Breast epithelium (tissue), 4 donors: Measurements from ENCODE around the gene CNTN5. TPM values are rescaled to one million over a fixed set of nuclear protein-coding genes. Genes with fewer than 3 reads are reported as not detected.

Experiments
- DNase-seq, 2 donors: peaks; one replicate each; pipeline ENCODE4 v3.0.0-alpha.2; 2019; ENCODE audit warnings: low spot score in 2 of 2
- H3K27ac ChIP-seq, 2 donors: fragments of 200-600 bp; sonication (generic) in 1 of 2; one replicate each; pipeline ENCODE4 v1.5.1; 2016 to 2019; ENCODE audit warnings: mild to moderate bottlenecking in 1 of 2
- H3K27me3 ChIP-seq, 2 donors: fragments of 200-600 bp; sonication (generic) in 1 of 2; one replicate each; pipeline versions ENCODE4 v1.5.1 to v1.6.0; 2017 to 2019; ENCODE audit warnings: control low read depth in 1 of 2, mild to moderate bottlenecking in 1 of 2
- H3K36me3 ChIP-seq: fragments of 200-600 bp; one replicate; pipeline ENCODE4 v1.5.1; 2019
- H3K4me1 ChIP-seq, 2 donors: fragments of 200-600 bp; sonication (generic); one replicate each; pipeline ENCODE4 v1.5.1; 2016 to 2019; ENCODE audit warnings: control low read depth in 1 of 2
- H3K4me3 ChIP-seq, 3 donors: fragments of 200-600 bp; sonication (generic); 1 replicate in 2 of 3; 2 replicates in 1 of 3; pipeline ENCODE4 v1.5.1; 2016 to 2019; ENCODE audit warnings: mild to moderate bottlenecking in 3 of 3, moderate library complexity in 2 of 3
- H3K9me3 ChIP-seq, 2 donors: fragments of 200-600 bp; sonication (generic) in 1 of 2; one replicate each; pipeline ENCODE4 v1.5.1; 2016 to 2019; ENCODE audit warnings: control low read depth in 1 of 2
- POLR2A ChIP-seq: fragments of 450-650 bp; IDR thresholded peaks from one replicate; pipeline ENCODE4 v1.6.1; 2016; ENCODE audit warnings: antibody characterized with exemption, mild to moderate bottlenecking, moderate library complexity
- POLR2AphosphoS5 ChIP-seq, 3 donors: sonication (generic); formaldehyde crosslinking; IDR thresholded peaks; one replicate each; pipeline ENCODE4 v1.6.1; 2017; ENCODE audit warnings: antibody characterized with exemption in 3 of 3
- intact Hi-C: fragments of 100-400 bp; cut with DNase I; formaldehyde crosslinking; loops from one replicate; pipeline ENCODE4 v1.15.1; 2023; ENCODE audit warnings: low total_unique reads
- total RNA-seq, 3 donors: library from RNA; depleted of rRNA; stranded (reverse); fragments of >200 nt; gene quantifications; one replicate each; pipeline ENCODE4 v1.1.0, GENCODE V29; 2016
- TF ChIP-seq, protein P1 (sequence below), 3 donors: fragments of 450-650 bp; IDR thresholded peaks; one replicate each; pipeline ENCODE4 v1.5.1; 2016 to 2017; ENCODE audit warnings: antibody characterized with exemption in 3 of 3, mild to moderate bottlenecking in 3 of 3, moderate library complexity in 3 of 3

Gene CNTN5
- total RNA-seq, 3 donors from 2014 or later, result not detected

DNA sequence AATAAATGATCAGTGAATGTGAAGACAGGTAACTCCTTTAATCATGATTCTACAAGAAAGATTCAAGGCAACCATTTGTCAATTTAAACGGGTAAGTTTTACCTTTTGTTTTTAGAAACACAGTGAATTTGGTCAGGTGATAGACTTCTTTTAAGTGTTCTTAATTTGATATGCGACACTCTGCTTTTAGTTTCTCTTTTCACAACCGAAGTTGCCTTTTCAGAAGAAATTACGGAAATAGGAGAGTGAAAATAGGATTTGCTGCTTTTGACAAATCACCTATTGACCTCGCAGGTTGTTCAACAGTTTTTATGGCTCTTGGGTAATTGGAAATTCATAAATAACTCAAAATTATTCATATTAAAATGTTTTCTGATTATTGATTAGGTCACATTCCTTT lies 142.1 kb downstream of the CNTN5 start:
- Histone ChIP-seq H3K4me3 (no peak overlapping the region), H3K4me1 (no peaks in the 10 kb centered on the region), H3K9me3 (no peaks in the 10 kb centered on the region), H3K27ac (no peak overlapping the region), H3K27me3 (no peaks in the 10 kb centered on the region), H3K36me3 (no peaks in the 10 kb centered on the region)
- no peak for DNase-seq
- intact Hi-C loops, result no loop called here
- TF ChIP-seq, protein P1, sequence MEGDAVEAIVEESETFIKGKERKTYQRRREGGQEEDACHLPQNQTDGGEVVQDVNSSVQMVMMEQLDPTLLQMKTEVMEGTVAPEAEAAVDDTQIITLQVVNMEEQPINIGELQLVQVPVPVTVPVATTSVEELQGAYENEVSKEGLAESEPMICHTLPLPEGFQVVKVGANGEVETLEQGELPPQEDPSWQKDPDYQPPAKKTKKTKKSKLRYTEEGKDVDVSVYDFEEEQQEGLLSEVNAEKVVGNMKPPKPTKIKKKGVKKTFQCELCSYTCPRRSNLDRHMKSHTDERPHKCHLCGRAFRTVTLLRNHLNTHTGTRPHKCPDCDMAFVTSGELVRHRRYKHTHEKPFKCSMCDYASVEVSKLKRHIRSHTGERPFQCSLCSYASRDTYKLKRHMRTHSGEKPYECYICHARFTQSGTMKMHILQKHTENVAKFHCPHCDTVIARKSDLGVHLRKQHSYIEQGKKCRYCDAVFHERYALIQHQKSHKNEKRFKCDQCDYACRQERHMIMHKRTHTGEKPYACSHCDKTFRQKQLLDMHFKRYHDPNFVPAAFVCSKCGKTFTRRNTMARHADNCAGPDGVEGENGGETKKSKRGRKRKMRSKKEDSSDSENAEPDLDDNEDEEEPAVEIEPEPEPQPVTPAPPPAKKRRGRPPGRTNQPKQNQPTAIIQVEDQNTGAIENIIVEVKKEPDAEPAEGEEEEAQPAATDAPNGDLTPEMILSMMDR (IDR thresholded peaks at IDR 0.05), result no peak
- TF ChIP-seq POLR2A (no peak), POLR2AphosphoS5 (IDR thresholded peaks at IDR 0.05) (no peak)

DNA sequence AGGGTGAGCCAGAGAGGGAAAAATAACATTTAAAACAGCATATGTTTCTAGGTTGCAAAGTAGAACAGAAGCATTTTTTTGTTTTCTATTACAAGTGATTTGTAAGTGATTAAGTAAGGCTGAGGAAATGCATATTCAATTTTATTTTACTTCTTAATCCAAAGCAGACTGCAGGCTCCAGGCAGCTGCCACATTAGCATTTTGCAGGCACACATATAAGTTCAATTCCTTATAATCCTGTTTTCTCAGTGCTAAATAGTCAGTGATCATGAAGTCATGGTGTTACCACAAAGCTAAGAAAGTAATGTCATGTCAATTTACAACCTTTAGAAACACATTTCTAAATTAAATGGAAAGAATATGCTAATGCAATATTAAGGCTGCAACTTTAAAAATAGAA lies 149.8 kb downstream of the CNTN5 start:
- no peaks in the 10 kb centered on the region for H3K9me3 ChIP-seq
- H3K27ac ChIP-seq, result no peak overlapping the region
- intact Hi-C loops, result no loop called here
- H3K36me3 ChIP-seq, result no peaks in the 10 kb centered on the region
- TF ChIP-seq POLR2AphosphoS5 (IDR thresholded peaks at IDR 0.05) (no peak), POLR2A (no peak)
- TF ChIP-seq, protein P1 (IDR thresholded peaks at IDR 0.05), result no peak
- DNase-seq, result no peak
- H3K4me1 ChIP-seq, result no peaks in the 10 kb centered on the region
- no peaks in the 10 kb centered on the region for H3K27me3 ChIP-seq
- no peak overlapping the region for H3K4me3 ChIP-seq

DNA sequence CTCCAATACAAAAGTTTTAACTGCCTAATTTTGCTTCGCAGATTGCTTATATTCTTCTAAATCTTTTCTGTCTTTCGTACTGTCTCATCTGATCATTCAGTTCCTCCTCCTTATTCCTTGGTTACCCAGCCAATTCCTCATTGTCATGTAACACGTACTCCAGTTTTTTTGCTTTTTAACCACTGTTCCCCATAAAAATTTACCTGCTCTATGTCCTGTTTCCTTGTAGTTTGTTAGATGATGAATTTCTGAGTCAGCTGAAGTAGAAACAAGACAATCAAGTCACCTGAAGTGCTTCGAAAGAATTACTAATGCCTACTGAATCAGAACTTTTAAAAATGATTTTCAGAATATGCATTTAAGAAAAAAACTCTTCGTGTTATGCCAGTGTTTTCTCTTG lies 150.6 kb downstream of the CNTN5 start:
- TF ChIP-seq, protein P1 (IDR thresholded peaks at IDR 0.05), result no peak
- TF ChIP-seq POLR2A (no peak), POLR2AphosphoS5 (IDR thresholded peaks at IDR 0.05) (no peak)
- Histone ChIP-seq H3K27me3 (no peaks in the 10 kb centered on the region), H3K9me3 (no peaks in the 10 kb centered on the region), H3K36me3 (no peaks in the 10 kb centered on the region), H3K27ac (no peak overlapping the region), H3K4me1 (no peaks in the 10 kb centered on the region), H3K4me3 (no peak overlapping the region)
- DNase-seq, result no peak
- intact Hi-C loops, result no loop called here

DNA sequence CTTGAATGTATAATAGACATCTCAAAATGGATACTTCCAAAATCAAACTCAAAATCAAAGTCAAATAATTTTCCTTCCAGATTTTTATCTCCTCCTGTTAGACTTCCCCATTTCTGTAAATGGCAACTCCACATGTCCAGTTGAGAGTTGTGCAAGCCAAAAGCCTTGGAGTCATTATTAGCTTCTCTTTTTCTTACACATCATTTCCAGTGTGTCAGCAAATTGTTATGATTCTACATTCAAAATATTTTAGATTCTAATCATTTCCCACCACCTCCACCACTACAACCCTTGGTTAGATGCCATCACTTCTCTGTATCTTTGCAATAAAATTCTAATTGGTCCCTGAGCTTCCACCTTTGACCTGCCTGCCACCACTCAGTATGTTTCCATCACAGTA lies 155.7 kb downstream of the CNTN5 start:
- Histone ChIP-seq H3K27ac (no peak overlapping the region), H3K36me3 (no peaks in the 10 kb centered on the region), H3K9me3 (no peaks in the 10 kb centered on the region), H3K27me3 (no peaks in the 10 kb centered on the region), H3K4me1 (no peaks in the 10 kb centered on the region), H3K4me3 (no peak overlapping the region)
- DNase-seq, result no peak
- intact Hi-C loops, result no loop called here
- TF ChIP-seq, protein P1 (IDR thresholded peaks at IDR 0.05), result no peak
- TF ChIP-seq POLR2AphosphoS5 (IDR thresholded peaks at IDR 0.05) (no peak), POLR2A (no peak)

DNA sequence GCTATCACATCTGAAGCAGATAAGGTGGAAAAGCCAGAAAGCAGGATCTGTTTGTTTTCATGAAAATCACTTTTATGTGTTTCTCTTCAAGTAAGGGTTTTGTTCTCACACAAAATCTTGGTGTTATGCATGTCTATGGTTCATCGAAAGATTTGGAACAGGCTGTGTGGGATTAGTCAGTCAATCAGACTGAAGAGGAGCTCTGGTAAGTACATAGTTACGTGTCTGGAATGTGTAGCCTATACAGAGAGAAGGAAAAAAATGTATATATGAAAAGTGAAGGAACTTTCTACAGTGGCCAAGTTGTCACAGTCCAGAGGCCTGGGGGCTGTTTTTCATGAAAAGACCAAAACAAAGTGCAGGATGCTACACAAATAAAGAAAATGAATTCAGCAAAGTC lies 156.7 kb downstream of the CNTN5 start:
- Histone ChIP-seq H3K27me3 (no peaks in the 10 kb centered on the region), H3K9me3 (no peaks in the 10 kb centered on the region), H3K4me3 (no peak overlapping the region), H3K4me1 (no peaks in the 10 kb centered on the region), H3K27ac (no peak overlapping the region), H3K36me3 (no peaks in the 10 kb centered on the region)
- no peak for TF ChIP-seq POLR2AphosphoS5 (IDR thresholded peaks at IDR 0.05)
- intact Hi-C loops, result no loop called here
- DNase-seq, result no peak

DNA sequence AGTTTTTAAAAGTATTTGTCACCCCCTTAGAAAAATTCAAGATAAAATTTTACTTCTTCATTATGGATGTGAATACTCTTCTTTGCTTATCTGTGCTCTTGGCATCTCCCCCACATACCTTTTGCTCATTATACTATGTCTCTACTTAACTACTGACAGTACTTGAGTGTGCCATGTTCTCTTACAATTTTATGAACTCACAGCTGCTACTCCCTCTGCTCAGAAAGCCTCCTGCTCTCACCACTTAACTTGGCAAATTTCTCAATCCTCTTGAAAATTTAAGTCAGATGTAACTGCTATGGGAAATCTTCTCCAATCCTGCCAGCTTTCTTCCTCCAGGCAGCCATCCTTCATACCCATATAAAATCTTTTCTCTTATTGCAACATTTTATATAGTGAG lies 163.4 kb downstream of the CNTN5 start:
- Histone ChIP-seq H3K27me3 (no peaks in the 10 kb centered on the region), H3K4me1 (no peaks in the 10 kb centered on the region), H3K36me3 (no peaks in the 10 kb centered on the region), H3K9me3 (no peaks in the 10 kb centered on the region), H3K4me3 (no peak overlapping the region), H3K27ac (no peak overlapping the region)
- intact Hi-C loops, result no loop called here
- DNase-seq, result no peak
- TF ChIP-seq, protein P1 (IDR thresholded peaks at IDR 0.05), result no peak
- TF ChIP-seq POLR2AphosphoS5 (IDR thresholded peaks at IDR 0.05) (no peak), POLR2A (no peak)
